Naive thymus-derived CD8-positive, alpha-beta T cell (primary cell): Measurements from ENCODE around the gene CHKA. TPM values are rescaled to one million over a fixed set of nuclear protein-coding genes. Genes with fewer than 3 reads are reported as not detected.

ENCODE experiments used
- ATAC-seq, 2 donors: fragments of 150-1000 bp; cut with Tn5 transposase in 1 of 2; sonication (Bioruptor Pico), chemical (Tn5 transposase) in 1 of 2; 1 replicate in 1 of 2; 2 replicates in 1 of 2; pipeline ENCODE4 v1.10.0; 2021; ENCODE audit warnings: mild to moderate bottlenecking in 2 of 2, moderate library complexity in 2 of 2
- POLR2A ChIA-PET: fragments of 350-600 bp; sonication (Branson Sonifier 250); formaldehyde crosslinking; loops from one replicate; lab custom pipeline; 2021; ENCODE audit warnings: antibody characterized with exemption; lab: Charles Lee
- DNase-seq, 10 donors: peaks; one replicate each; pipeline versions ENCODE4 v3.0.0 to v3.0.0-alpha.2; 2020 to 2022
- H3K27ac Mint-ChIP-seq, 10 donors: one replicate each; pipeline ENCODE4 v1.8.0; 2020 to 2022; ENCODE audit warnings: mild to moderate bottlenecking in 10 of 10, mixed read lengths in 10 of 10, moderate library complexity in 4 of 10, inconsistent platforms in 1 of 10
- H3K27me3 Mint-ChIP-seq, 5 donors: one replicate each; pipeline ENCODE4 v1.8.0; 2021 to 2022; ENCODE audit warnings: mixed read lengths in 5 of 5
- H3K36me3 Mint-ChIP-seq, 3 donors: one replicate each; pipeline ENCODE4 v1.8.0; 2020 to 2022; ENCODE audit warnings: mixed read lengths in 3 of 3, mild to moderate bottlenecking in 2 of 3, inconsistent platforms in 1 of 3
- H3K4me1 Mint-ChIP-seq, 4 donors: one replicate each; pipeline ENCODE4 v1.8.0; 2021 to 2022; ENCODE audit warnings: mixed read lengths in 4 of 4
- H3K4me3 Mint-ChIP-seq, 10 donors: one replicate each; pipeline ENCODE4 v1.8.0; 2020 to 2022; ENCODE audit warnings: mild to moderate bottlenecking in 10 of 10, mixed read lengths in 10 of 10, moderate library complexity in 6 of 10, inconsistent platforms in 1 of 10
- H3K9me3 Mint-ChIP-seq, 9 donors: one replicate each; pipeline ENCODE4 v1.8.0; 2020 to 2022; ENCODE audit warnings: mixed read lengths in 9 of 9, mild to moderate bottlenecking in 3 of 9, inconsistent platforms in 1 of 9, moderate library complexity in 1 of 9
- polyA plus RNA-seq, 3 donors: library from polyadenylated mRNA; unstranded; fragments of 300-500 nt; fragmentation: Illumina TruSeq; gene quantifications; one replicate each; pipeline ENCODE4 v1.2.3, GENCODE V29; 2021
- total RNA-seq, 8 experiments: library from RNA in 2 of 8; stranded (reverse) in 2 of 8; gene quantifications; one replicate each; pipeline ENCODE4 v1.2.3 and lab custom pipeline; 2021 to 2026

Gene CHKA
- total and polyA plus RNA-seq, 5 experiments from 2014 or later, result 3.7 to 14.3 (median 9.1) TPM

- ATAC-seq (no peak), DNase-seq (no peak)
- H3K9me3 Mint-ChIP-seq, result no peaks in the 10 kb centered on the region
- POLR2A ChIA-PET, result no interaction called here
- H3K27me3 Mint-ChIP-seq, result no peaks in the 10 kb centered on the region
- peaks cover 0 to 21% (median 7%) of the 10 kb centered on the region in 3 donors for H3K36me3 Mint-ChIP-seq
- H3K4me1 Mint-ChIP-seq, result peaks cover 0 to 10% (median 4%) of the 10 kb centered on the region in 4 donors
- H3K27ac Mint-ChIP-seq, result peak overlapping the region in 2 of 10 donors; percentile 20 to 41
- no peak overlapping the region for H3K4me3 Mint-ChIP-seq
These were observed 32.6 kb upstream of the CHKA start for GRCh38 chr11:68153742-68154141.

- Mint-ChIP-seq H3K36me3 (peaks cover 0 to 2% (median 0%) of the 10 kb centered on the region in 3 donors), H3K27ac (no peak overlapping the region), H3K9me3 (no peaks in the 10 kb centered on the region), H3K27me3 (no peaks in the 10 kb centered on the region), H3K4me1 (peaks cover 0 to 10% (median 4%) of the 10 kb centered on the region in 4 donors), H3K4me3 (no peak overlapping the region)
- POLR2A ChIA-PET, result no interaction called here
- DNase-seq, result no peak
- no peak for ATAC-seq
These were observed 28.8 kb upstream of the CHKA start for GRCh38 chr11:68150037-68150436.

- POLR2A ChIA-PET, result no interaction called here
- H3K9me3 Mint-ChIP-seq, result no peaks in the 10 kb centered on the region
- peaks cover 1 to 10% (median 6%) of the 10 kb centered on the region in 4 donors for H3K4me1 Mint-ChIP-seq
- no peak overlapping the region for H3K4me3 Mint-ChIP-seq
- no peaks in the 10 kb centered on the region for H3K27me3 Mint-ChIP-seq
- peak overlapping the region in 1 of 10 donors; percentile 22 for H3K27ac Mint-ChIP-seq
- ATAC-seq, result no peak
- DNase-seq, result no peak
- no peaks in the 10 kb centered on the region for H3K36me3 Mint-ChIP-seq
These were observed 28.2 kb upstream of the CHKA start for GRCh38 chr11:68149417-68149816.

GRCh38 chr11:68148879-68149278 is 27.7 kb upstream of the CHKA start:
- no peak for ATAC-seq
- Mint-ChIP-seq H3K9me3 (no peaks in the 10 kb centered on the region), H3K4me3 (no peak overlapping the region), H3K36me3 (no peaks in the 10 kb centered on the region), H3K27me3 (no peaks in the 10 kb centered on the region), H3K4me1 (peaks cover 1 to 10% (median 6%) of the 10 kb centered on the region in 4 donors), H3K27ac (no peak overlapping the region)
- DNase-seq, result no peak
- POLR2A ChIA-PET, result no interaction called here

- DNase-seq, result no peak
- no peak for ATAC-seq
- H3K4me3 Mint-ChIP-seq, result no peak overlapping the region
- POLR2A ChIA-PET, result no interaction called here
- peak overlapping the region in 1 of 10 donors; percentile 40 for H3K27ac Mint-ChIP-seq
- H3K9me3 Mint-ChIP-seq, result no peaks in the 10 kb centered on the region
- H3K27me3 Mint-ChIP-seq, result no peaks in the 10 kb centered on the region
- peaks cover 1 to 10% (median 6%) of the 10 kb centered on the region in 4 donors for H3K4me1 Mint-ChIP-seq
- H3K36me3 Mint-ChIP-seq, result no peaks in the 10 kb centered on the region
These were observed 27.1 kb upstream of the CHKA start for GRCh38 chr11:68148071-68148805.

- ATAC-seq (no peak), DNase-seq (no peak)
- Mint-ChIP-seq H3K9me3 (no peaks in the 10 kb centered on the region), H3K4me3 (no peak overlapping the region), H3K27me3 (no peaks in the 10 kb centered on the region), H3K27ac (peak overlapping the region in 1 of 10 donors; percentile 48), H3K4me1 (peaks cover 5 to 10% (median 6%) of the 10 kb centered on the region in 4 donors), H3K36me3 (no peaks in the 10 kb centered on the region)
- POLR2A ChIA-PET, result interaction anchor here (0.6 kb wide), 1 partner anchor 125 kb away, joined by 3 read pairs; the partner anchor contains the start of gene C11orf24
These were observed 25.7 kb upstream of the CHKA start for GRCh38 chr11:68146704-68147474.

GRCh38 chr11:68146010-68146540 is 24.9 kb upstream of the CHKA start:
- Mint-ChIP-seq H3K9me3 (no peaks in the 10 kb centered on the region), H3K4me1 (peaks cover 5 to 13% (median 12%) of the 10 kb centered on the region in 4 donors), H3K27ac (peak overlapping the region in 1 of 10 donors; percentile 48), H3K27me3 (no peaks in the 10 kb centered on the region), H3K4me3 (no peak overlapping the region), H3K36me3 (no peaks in the 10 kb centered on the region)
- DNase-seq (no peak), ATAC-seq (no peak)
- POLR2A ChIA-PET, result no interaction called here

GRCh38 chr11:68145120-68145866 is 24.1 kb upstream of the CHKA start:
- Mint-ChIP-seq H3K36me3 (no peaks in the 10 kb centered on the region), H3K4me3 (no peak overlapping the region), H3K27ac (peak overlapping the region in 1 of 10 donors; percentile 22), H3K4me1 (peaks cover 5 to 16% (median 14%) of the 10 kb centered on the region in 4 donors), H3K9me3 (no peaks in the 10 kb centered on the region), H3K27me3 (no peaks in the 10 kb centered on the region)
- ATAC-seq (no peak), DNase-seq (no peak)
- POLR2A ChIA-PET, result no interaction called here

- peaks cover 5 to 17% (median 14%) of the 10 kb centered on the region in 4 donors for H3K4me1 Mint-ChIP-seq
- H3K36me3 Mint-ChIP-seq, result no peaks in the 10 kb centered on the region
- ATAC-seq (no peak), DNase-seq (no peak)
- no peaks in the 10 kb centered on the region for H3K27me3 Mint-ChIP-seq
- POLR2A ChIA-PET, result no interaction called here
- no peak overlapping the region for H3K4me3 Mint-ChIP-seq
- no peaks in the 10 kb centered on the region for H3K9me3 Mint-ChIP-seq
- no peak overlapping the region for H3K27ac Mint-ChIP-seq
These were observed 22.1 kb upstream of the CHKA start for GRCh38 chr11:68143310-68143689.

- H3K4me3 Mint-ChIP-seq, result peak overlapping the region in 4 of 10 donors; percentile 22 to 68 (median 56)
These were observed 21.5 kb upstream of the CHKA start for GRCh38 chr11:68142441-68143309.

GRCh38 chr11:68142028-68142412 is 20.8 kb upstream of the CHKA start:
- no peaks in the 10 kb centered on the region for H3K9me3 Mint-ChIP-seq
- ATAC-seq, result peak; percentile 62 to 68
- POLR2A ChIA-PET, result no interaction called here
- DNase-seq, result peak in 3 of 10 donors; percentile 18 to 62 (median 25)
- peak overlapping the region in 9 of 10 donors; percentile 36 to 80 (median 60) for H3K4me3 Mint-ChIP-seq
- H3K27me3 Mint-ChIP-seq, result no peaks in the 10 kb centered on the region
- peak overlapping the region in 5 of 10 donors; percentile 31 to 85 (median 66) for H3K27ac Mint-ChIP-seq
- H3K4me1 Mint-ChIP-seq, result peaks cover 5 to 17% (median 14%) of the 10 kb centered on the region in 4 donors
- no peaks in the 10 kb centered on the region for H3K36me3 Mint-ChIP-seq

More at GRCh38 chr11:68142441-68143309, 21.5 kb upstream of the CHKA start:
- Mint-ChIP-seq H3K36me3 (no peaks in the 10 kb centered on the region), H3K27me3 (no peaks in the 10 kb centered on the region), H3K9me3 (no peaks in the 10 kb centered on the region), H3K4me1 (peaks cover 5 to 17% (median 14%) of the 10 kb centered on the region in 4 donors), H3K27ac (peak overlapping the region in 2 of 10 donors; percentile 59 to 85)
- POLR2A ChIA-PET, result no interaction called here
- ATAC-seq (no peak), DNase-seq (peak in 1 of 10 donors; percentile 19)
